Neural progenitor cell (in vitro differentiated cells): ENCODE measurements around the gene ANO2. TPM values are rescaled to one million over a fixed set of nuclear protein-coding genes. Genes with fewer than 3 reads are reported as not detected.
A peak's percentile ranks its signal among the peaks of the same experiment; 100 is the strongest.

ENCODE experiments used
- DNase-seq: peaks from one replicate; pipeline ENCODE4 v3.0.0-alpha.2; 2016; ENCODE audit warnings: low spot score
- H2AFZ ChIP-seq: fragments of 200-600 bp; sonication (generic); replicated peaks from 2 replicates; pipeline ENCODE4 v1.6.1; 2016; ENCODE audit warnings: antibody characterized with exemption
- H3F3A ChIP-seq: fragments of 200-600 bp; sonication (generic); 2 replicates; pipeline ENCODE4 v1.6.1; 2016; ENCODE audit warnings: antibody characterized with exemption, low read depth
- H3K27ac ChIP-seq: fragments of 200-600 bp; sonication (generic); 2 replicates; pipeline ENCODE4 v1.5.1; 2016; ENCODE audit warnings: mild to moderate bottlenecking
- H3K27me3 ChIP-seq: fragments of 200-600 bp; sonication (generic); 2 replicates; pipeline ENCODE4 v1.6.1; 2016; ENCODE audit warnings: mild to moderate bottlenecking, moderate library complexity
- H3K36me3 ChIP-seq: fragments of 200-600 bp; sonication (generic); 2 replicates; pipeline ENCODE4 v1.5.1; 2016
- H3K4me1 ChIP-seq: fragments of 200-600 bp; sonication (generic); 2 replicates; pipeline ENCODE4 v1.6.1; 2016; ENCODE audit warnings: mixed run types
- H3K4me2 ChIP-seq: fragments of 200-600 bp; sonication (generic); 2 replicates; pipeline ENCODE4 v1.6.1; 2016
- H3K4me3 ChIP-seq: fragments of 200-600 bp; sonication (generic); 2 replicates; pipeline ENCODE4 v1.5.1; 2016
- H3K79me2 ChIP-seq: fragments of 200-600 bp; sonication (generic); 2 replicates; pipeline ENCODE4 v1.6.1; 2016; ENCODE audit warnings: low read depth
- H3K9ac ChIP-seq: fragments of 200-600 bp; sonication (generic); 2 replicates; pipeline ENCODE4 v1.6.1; 2016
- H3K9me3 ChIP-seq: fragments of 200-600 bp; sonication (generic); 2 replicates; pipeline ENCODE4 v1.5.1; 2016; ENCODE audit warnings: low read depth
- H4K20me1 ChIP-seq: fragments of 200-600 bp; sonication (generic); 2 replicates; pipeline ENCODE4 v1.6.1; 2016; ENCODE audit warnings: low read depth
- H3K27ac Mint-ChIP-seq: 3 replicates; pipeline ENCODE4 v1.8.0; 2021; ENCODE audit warnings: mixed read lengths
- H3K27me3 Mint-ChIP-seq: 2 replicates; pipeline ENCODE4 v1.8.0; 2022; ENCODE audit warnings: low read depth, mild to moderate bottlenecking, inconsistent platforms, moderate library complexity, mixed read lengths; ENCODE audit not compliant: insufficient read depth
- H3K36me3 Mint-ChIP-seq: 3 replicates; pipeline ENCODE4 v1.8.0; 2021; ENCODE audit warnings: mixed read lengths
- H3K4me1 Mint-ChIP-seq: 3 replicates; pipeline ENCODE4 v1.8.0; 2021; ENCODE audit warnings: mixed read lengths
- H3K4me3 Mint-ChIP-seq: 3 replicates; pipeline ENCODE4 v1.8.0; 2021; ENCODE audit warnings: mild to moderate bottlenecking, moderate library complexity, mixed read lengths
- H3K9me3 Mint-ChIP-seq: 3 replicates; pipeline ENCODE4 v1.8.0; 2020; ENCODE audit warnings: mixed read lengths
- EZH2 ChIP-seq: fragments of 200-600 bp; sonication (generic); IDR thresholded peaks from 2 replicates; pipeline ENCODE4 v1.6.1; 2017; ENCODE audit warnings: antibody characterized with exemption, mild to moderate bottlenecking, moderate library complexity
- EZH2phosphoT487 ChIP-seq: fragments of 200-600 bp; sonication (generic); IDR thresholded peaks from 2 replicates; pipeline ENCODE4 v1.6.1; 2017; ENCODE audit warnings: antibody characterized with exemption
- total RNA-seq: library from RNA; depleted of rRNA; stranded (reverse); fragments of >200 nt; gene quantifications from 2 replicates; pipeline ENCODE4 v1.2.3, GENCODE V29; 2015; ENCODE audit warnings: low replicate concordance
- TF ChIP-seq, protein P1 (sequence below): fragments of 200-600 bp; sonication (generic); IDR thresholded peaks from 2 replicates; pipeline ENCODE4 v1.5.1; 2017; ENCODE audit warnings: antibody characterized with exemption, mild to moderate bottlenecking

The ANO2 gene
- total RNA-seq, 1 donor from 2014 or later, result 4.8 TPM

DNA sequence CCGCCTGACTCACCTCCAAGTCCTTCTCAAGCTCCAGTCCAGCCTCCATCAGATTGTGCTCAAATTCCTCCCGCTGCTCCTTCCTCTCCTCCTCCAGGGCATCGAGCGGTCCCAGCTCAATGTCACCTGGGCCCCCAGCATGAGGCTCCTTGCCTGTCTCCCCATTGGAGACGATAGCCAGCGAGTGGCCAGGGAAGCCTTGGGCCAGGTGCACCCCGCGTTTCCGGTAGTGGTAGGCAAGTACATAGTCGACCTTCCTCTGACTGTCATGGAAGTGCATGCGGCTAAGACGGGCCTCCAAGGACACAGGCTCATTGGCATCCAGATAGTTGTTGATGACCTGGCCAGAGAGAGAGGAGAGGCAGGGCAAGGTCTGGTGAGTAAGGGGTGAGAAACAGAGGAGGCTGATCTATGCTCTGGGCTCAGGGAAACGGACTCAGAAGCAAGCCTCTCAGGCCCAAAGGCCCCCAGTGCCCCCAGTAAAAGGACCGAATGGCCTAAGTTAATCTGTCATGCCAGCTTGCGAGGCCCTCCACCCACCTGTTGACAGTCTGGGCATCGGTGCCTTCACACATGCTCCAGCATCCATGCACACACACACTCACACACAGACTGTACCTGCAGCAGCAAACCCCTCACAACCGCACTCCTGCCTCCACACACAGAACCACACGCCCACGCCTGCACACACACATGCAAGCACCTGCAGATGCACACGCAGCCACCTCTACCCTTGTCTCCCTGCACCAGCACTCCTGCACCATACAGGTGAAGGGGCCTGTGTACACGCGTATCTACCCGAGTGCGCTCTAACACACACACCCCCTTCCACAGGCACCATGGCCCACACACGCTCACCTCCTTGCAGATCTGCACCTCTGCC, 23.8 kb downstream of the ANO2 start:
- no peak for DNase-seq
- no peak overlapping the region for H3K4me3 Mint-ChIP-seq
- peak overlapping the region; percentile 35 for H3K27ac Mint-ChIP-seq
- no peak overlapping the region for H3K27ac ChIP-seq
- H2AFZ ChIP-seq, result no peak overlapping the region
- peaks cover 8% of the 10 kb centered on the region for H4K20me1 ChIP-seq
- H3K9me3 Mint-ChIP-seq, result no peaks in the 10 kb centered on the region
- peaks cover 10% of the 10 kb centered on the region for H3F3A ChIP-seq
- no peaks in the 10 kb centered on the region for H3K9me3 ChIP-seq
- no peaks in the 10 kb centered on the region for H3K27me3 ChIP-seq
- H3K4me1 Mint-ChIP-seq, result peaks cover 45% of the 10 kb centered on the region
- H3K27me3 Mint-ChIP-seq, result peaks cover 15% of the 10 kb centered on the region
- TF ChIP-seq, protein P1, sequence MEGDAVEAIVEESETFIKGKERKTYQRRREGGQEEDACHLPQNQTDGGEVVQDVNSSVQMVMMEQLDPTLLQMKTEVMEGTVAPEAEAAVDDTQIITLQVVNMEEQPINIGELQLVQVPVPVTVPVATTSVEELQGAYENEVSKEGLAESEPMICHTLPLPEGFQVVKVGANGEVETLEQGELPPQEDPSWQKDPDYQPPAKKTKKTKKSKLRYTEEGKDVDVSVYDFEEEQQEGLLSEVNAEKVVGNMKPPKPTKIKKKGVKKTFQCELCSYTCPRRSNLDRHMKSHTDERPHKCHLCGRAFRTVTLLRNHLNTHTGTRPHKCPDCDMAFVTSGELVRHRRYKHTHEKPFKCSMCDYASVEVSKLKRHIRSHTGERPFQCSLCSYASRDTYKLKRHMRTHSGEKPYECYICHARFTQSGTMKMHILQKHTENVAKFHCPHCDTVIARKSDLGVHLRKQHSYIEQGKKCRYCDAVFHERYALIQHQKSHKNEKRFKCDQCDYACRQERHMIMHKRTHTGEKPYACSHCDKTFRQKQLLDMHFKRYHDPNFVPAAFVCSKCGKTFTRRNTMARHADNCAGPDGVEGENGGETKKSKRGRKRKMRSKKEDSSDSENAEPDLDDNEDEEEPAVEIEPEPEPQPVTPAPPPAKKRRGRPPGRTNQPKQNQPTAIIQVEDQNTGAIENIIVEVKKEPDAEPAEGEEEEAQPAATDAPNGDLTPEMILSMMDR, result no peak
- TF ChIP-seq EZH2phosphoT487, result no peak
- TF ChIP-seq EZH2, result no peak
- peaks cover 13% of the 10 kb centered on the region for H3K4me1 ChIP-seq
- H3K9ac ChIP-seq, result no peak overlapping the region
- H3K4me2 ChIP-seq, result no peak overlapping the region
- no peaks in the 10 kb centered on the region for H3K79me2 ChIP-seq
- no peaks in the 10 kb centered on the region for H3K36me3 ChIP-seq
- H3K4me3 ChIP-seq, result no peak overlapping the region
- peaks cover 7% of the 10 kb centered on the region for H3K36me3 Mint-ChIP-seq

DNA sequence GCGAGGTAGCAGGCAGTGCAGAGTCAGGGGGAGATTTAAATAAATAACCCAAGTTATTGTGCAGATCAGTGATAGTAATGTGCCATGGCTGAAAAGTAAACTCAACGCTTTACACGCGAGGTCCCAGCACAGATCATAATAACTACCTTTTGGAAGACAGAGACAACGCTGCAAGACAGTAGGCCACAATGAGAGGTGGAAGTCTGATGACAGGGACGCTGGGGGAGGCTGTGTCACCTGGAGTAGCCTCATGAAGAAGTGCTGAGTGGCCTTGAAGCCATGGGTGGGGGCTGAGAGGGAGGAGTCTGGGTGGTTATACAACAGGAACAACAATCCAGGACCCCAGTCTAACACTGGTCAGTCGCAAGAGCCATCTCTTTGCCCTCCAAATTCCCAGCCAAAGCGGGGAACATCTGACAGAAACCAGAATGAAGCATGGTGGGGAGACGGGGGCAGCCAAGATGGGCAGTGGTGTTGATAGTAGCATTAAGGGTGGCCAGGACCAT, 28.2 kb downstream of the ANO2 start:
- no peaks in the 10 kb centered on the region for H3F3A ChIP-seq
- Mint-ChIP-seq H3K27me3 (peaks cover 8% of the 10 kb centered on the region), H3K9me3 (no peaks in the 10 kb centered on the region), H3K27ac (peak overlapping the region; percentile 11), H3K4me3 (no peak overlapping the region), H3K4me1 (peaks cover 22% of the 10 kb centered on the region), H3K36me3 (peaks cover 7% of the 10 kb centered on the region)
- no peaks in the 10 kb centered on the region for H3K4me1 ChIP-seq
- H2AFZ ChIP-seq, result no peak overlapping the region
- no peak overlapping the region for H3K9ac ChIP-seq
- no peak overlapping the region for H3K4me3 ChIP-seq
- H3K27me3 ChIP-seq, result no peaks in the 10 kb centered on the region
- no peaks in the 10 kb centered on the region for H3K36me3 ChIP-seq
- no peaks in the 10 kb centered on the region for H3K9me3 ChIP-seq
- TF ChIP-seq EZH2phosphoT487 (no peak), EZH2 (no peak)
- no peaks in the 10 kb centered on the region for H4K20me1 ChIP-seq
- no peak overlapping the region for H3K4me2 ChIP-seq
- DNase-seq, result no peak
- no peak overlapping the region for H3K27ac ChIP-seq
- H3K79me2 ChIP-seq, result no peaks in the 10 kb centered on the region

DNA sequence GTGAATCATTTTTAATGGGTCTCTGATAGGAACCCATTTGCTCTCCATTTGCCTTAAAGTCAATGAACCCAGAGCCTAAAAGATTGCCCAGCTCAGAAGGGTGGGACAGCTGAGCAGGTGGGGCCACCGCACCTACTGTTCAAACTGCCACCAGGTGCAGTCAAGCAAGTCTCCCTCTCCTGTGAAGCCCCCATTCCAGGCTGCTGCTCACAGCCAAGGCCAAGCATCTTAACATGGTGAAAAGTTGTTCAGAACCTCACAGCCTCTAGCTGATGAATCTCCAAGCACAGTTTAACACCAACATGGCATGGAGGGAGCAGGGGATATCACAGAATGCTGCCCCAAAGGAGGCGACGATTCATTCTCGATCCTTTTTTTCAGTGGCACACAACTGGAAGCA, 29.5 kb downstream of the ANO2 start:
- Mint-ChIP-seq H3K9me3 (no peaks in the 10 kb centered on the region), H3K4me3 (no peak overlapping the region), H3K27me3 (peaks cover 8% of the 10 kb centered on the region), H3K4me1 (peaks cover 18% of the 10 kb centered on the region), H3K27ac (no peak overlapping the region), H3K36me3 (peaks cover 3% of the 10 kb centered on the region)
- no peaks in the 10 kb centered on the region for H3K27me3 ChIP-seq
- H3K9ac ChIP-seq, result no peak overlapping the region
- H3K4me1 ChIP-seq, result no peaks in the 10 kb centered on the region
- no peaks in the 10 kb centered on the region for H3K36me3 ChIP-seq
- no peak overlapping the region for H3K4me2 ChIP-seq
- no peak overlapping the region for H2AFZ ChIP-seq
- no peaks in the 10 kb centered on the region for H3F3A ChIP-seq
- no peaks in the 10 kb centered on the region for H3K79me2 ChIP-seq
- no peak overlapping the region for H3K27ac ChIP-seq
- H3K9me3 ChIP-seq, result no peaks in the 10 kb centered on the region
- no peak overlapping the region for H3K4me3 ChIP-seq
- no peak for DNase-seq
- TF ChIP-seq, protein P1, result no peak
- TF ChIP-seq EZH2phosphoT487, result no peak
- no peaks in the 10 kb centered on the region for H4K20me1 ChIP-seq
